Subcutaneous abdominal adipose tissue (tissue), 5 donors: ENCODE data around the gene COX6A1.
"Not testable (repeated sequence)": the region's sequence is repeated elsewhere in the genome, so short reads cannot be mapped to it uniquely, and the experiment has no call there.

ENCODE experiments used
- H3K27ac ChIP-seq: one replicate; pipeline ENCODE4 v1.7.0; 2013; ENCODE audit warnings: low read depth, mild to moderate bottlenecking, inconsistent platforms, low read length, moderate library complexity
- H3K27me3 ChIP-seq, 5 donors: one replicate each; pipeline ENCODE4 v1.7.0; 2013; ENCODE audit warnings: low read length in 5 of 5, inconsistent platforms in 1 of 5; ENCODE audit not compliant: control insufficient read depth in 5 of 5, insufficient read depth in 4 of 5
- H3K36me3 ChIP-seq, 5 donors: one replicate each; pipeline ENCODE4 v1.7.0; 2013; ENCODE audit warnings: low read length in 5 of 5; ENCODE audit not compliant: control insufficient read depth in 5 of 5, insufficient read depth in 5 of 5
- H3K4me1 ChIP-seq, 5 donors: one replicate each; pipeline ENCODE4 v1.7.0; 2013; ENCODE audit warnings: low read length in 5 of 5, mild to moderate bottlenecking in 3 of 5, moderate library complexity in 1 of 5; ENCODE audit not compliant: control insufficient read depth in 5 of 5, insufficient read depth in 5 of 5
- H3K4me3 ChIP-seq, 5 donors: one replicate each; pipeline ENCODE4 v1.7.0; 2013; ENCODE audit warnings: low read length in 5 of 5, low read depth in 1 of 5
- H3K9ac ChIP-seq, 5 donors: one replicate each; pipeline ENCODE4 v1.7.0; 2013; ENCODE audit warnings: low read length in 5 of 5, mild to moderate bottlenecking in 4 of 5, moderate library complexity in 3 of 5
- H3K9me3 ChIP-seq, 5 donors: one replicate each; pipeline ENCODE4 v1.7.0; 2013; ENCODE audit warnings: low read length in 5 of 5; ENCODE audit not compliant: control insufficient read depth in 5 of 5
- donor health status: healthy.
- donor health status: healthy.
- donor health status: healthy.
- donor health status: healthy.
- donor health status: healthy.

COX6A1 gene

GRCh38 chr12:120475643-120476042 lies 37.7 kb downstream of the COX6A1 start:
- no peaks in the 10 kb centered on the region for H3K36me3 ChIP-seq
- H3K4me1 ChIP-seq: peaks cover 0 to under 1% (median 0%) of the 10 kb centered on the region in 5 donors
- H3K4me3 ChIP-seq: no peak overlapping the region
- H3K9me3 ChIP-seq: no peaks in the 10 kb centered on the region
- H3K27ac ChIP-seq: no peak overlapping the region
- H3K9ac ChIP-seq: no peak overlapping the region
- H3K27me3 ChIP-seq: no peaks in the 10 kb centered on the region

- H3K9ac ChIP-seq: no peak overlapping the region
- no peaks in the 10 kb centered on the region for H3K36me3 ChIP-seq
- no peaks in the 10 kb centered on the region for H3K9me3 ChIP-seq
- no peaks in the 10 kb centered on the region for H3K4me1 ChIP-seq
- no peak overlapping the region for H3K4me3 ChIP-seq
- H3K27ac ChIP-seq: no peak overlapping the region
- H3K27me3 ChIP-seq: no peaks in the 10 kb centered on the region
Measured at GRCh38 chr12:120479458-120479857, 41.5 kb downstream of the COX6A1 start.

- Histone ChIP-seq H3K4me3 (no peak overlapping the region), H3K27me3 (no peaks in the 10 kb centered on the region), H3K9ac (no peak overlapping the region), H3K9me3 (no peaks in the 10 kb centered on the region), H3K36me3 (no peaks in the 10 kb centered on the region), H3K27ac (no peak overlapping the region), H3K4me1 (no peaks in the 10 kb centered on the region)
Measured at GRCh38 chr12:120480211-120480610, 42.3 kb downstream of the COX6A1 start.

GRCh38 chr12:120481022-120481767 lies 43.3 kb downstream of the COX6A1 start:
- Histone ChIP-seq H3K9me3 (no peaks in the 10 kb centered on the region), H3K27me3 (no peaks in the 10 kb centered on the region), H3K9ac (no peak overlapping the region), H3K4me1 (no peaks in the 10 kb centered on the region), H3K36me3 (no peaks in the 10 kb centered on the region), H3K27ac (no peak overlapping the region), H3K4me3 (no peak overlapping the region)

GRCh38 chr12:120483621-120484020 lies 45.7 kb downstream of the COX6A1 start:
- Histone ChIP-seq H3K9me3 (no peaks in the 10 kb centered on the region), H3K27ac (no peak overlapping the region), H3K27me3 (no peaks in the 10 kb centered on the region), H3K4me3 (no peak overlapping the region), H3K4me1 (no peaks in the 10 kb centered on the region), H3K36me3 (peaks cover 0 to 2% (median 0%) of the 10 kb centered on the region in 5 donors), H3K9ac (no peak overlapping the region)

- H3K9me3 ChIP-seq: no peaks in the 10 kb centered on the region
- H3K4me3 ChIP-seq: no peak overlapping the region
- H3K27ac ChIP-seq: no peak overlapping the region
- no peaks in the 10 kb centered on the region for H3K27me3 ChIP-seq
- H3K4me1 ChIP-seq: peaks cover 0 to 7% (median 4%) of the 10 kb centered on the region in 5 donors
- H3K36me3 ChIP-seq: peaks cover 0 to 6% (median 2%) of the 10 kb centered on the region in 5 donors
- no peak overlapping the region for H3K9ac ChIP-seq
Measured at GRCh38 chr12:120485961-120486881, 48.3 kb downstream of the COX6A1 start.

GRCh38 chr12:120487552-120487951 lies 49.6 kb downstream of the COX6A1 start:
- H3K9ac ChIP-seq, H3K27ac ChIP-seq, H3K4me3 ChIP-seq, H3K27me3 ChIP-seq, H3K36me3 ChIP-seq, H3K4me1 ChIP-seq, H3K9me3 ChIP-seq: not testable (repeated sequence)

GRCh38 chr12:120488057-120488640 lies 50.2 kb downstream of the COX6A1 start:
- Histone ChIP-seq H3K27ac (no peak overlapping the region), H3K36me3 (peaks cover 0 to 8% (median 2%) of the 10 kb centered on the region in 5 donors), H3K4me3 (no peak overlapping the region), H3K9me3 (no peaks in the 10 kb centered on the region), H3K9ac (no peak overlapping the region), H3K27me3 (no peaks in the 10 kb centered on the region), H3K4me1 (peaks cover 0 to 10% (median 5%) of the 10 kb centered on the region in 5 donors)

- no peaks in the 10 kb centered on the region for H3K9me3 ChIP-seq
- peaks cover 0 to 8% (median 2%) of the 10 kb centered on the region in 5 donors for H3K36me3 ChIP-seq
- H3K27ac ChIP-seq: no peak overlapping the region
- no peak overlapping the region for H3K4me3 ChIP-seq
- H3K27me3 ChIP-seq: no peaks in the 10 kb centered on the region
- H3K4me1 ChIP-seq: peaks cover 0 to 10% (median 5%) of the 10 kb centered on the region in 5 donors
- H3K9ac ChIP-seq: no peak overlapping the region
Measured at GRCh38 chr12:120489018-120489417, 51.1 kb downstream of the COX6A1 start.

GRCh38 chr12:120490325-120490724 lies 52.4 kb downstream of the COX6A1 start:
- peaks cover 4 to 16% (median 10%) of the 10 kb centered on the region in 5 donors for H3K4me1 ChIP-seq
- H3K36me3 ChIP-seq: peaks cover 0 to 8% (median 2%) of the 10 kb centered on the region in 5 donors
- H3K9me3 ChIP-seq: no peaks in the 10 kb centered on the region
- H3K27ac ChIP-seq: no peak overlapping the region
- no peaks in the 10 kb centered on the region for H3K27me3 ChIP-seq
- no peak overlapping the region for H3K4me3 ChIP-seq
- no peak overlapping the region for H3K9ac ChIP-seq
